ENCODE measurements around the gene CLCN5.

The CLCN5 gene

DNA sequence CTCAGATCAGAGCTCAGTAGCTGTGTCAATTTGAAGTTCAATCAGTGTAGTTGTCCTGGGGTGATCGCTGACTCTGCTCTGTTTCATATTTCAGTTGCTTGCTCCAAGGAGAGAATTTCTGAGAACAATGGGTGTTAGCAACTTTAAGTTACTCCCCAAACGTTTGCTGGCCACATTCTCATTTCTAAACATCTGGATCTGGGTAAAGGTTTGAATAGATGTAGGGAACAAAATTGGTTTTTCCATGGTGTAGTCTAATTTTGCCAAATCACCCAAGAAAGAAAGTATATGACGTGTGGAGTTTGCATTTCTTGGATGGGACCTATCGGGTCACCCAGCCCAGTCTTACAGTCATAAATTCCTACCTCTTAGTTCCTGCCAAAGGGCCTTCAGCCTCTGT lies 174.7 kb downstream of the CLCN5 start:
- H3K4me3 ChIP-seq (ENCODE audit: low read depth, low read length) = no peak overlapping the region
- TF ChIP-seq, protein P1, sequence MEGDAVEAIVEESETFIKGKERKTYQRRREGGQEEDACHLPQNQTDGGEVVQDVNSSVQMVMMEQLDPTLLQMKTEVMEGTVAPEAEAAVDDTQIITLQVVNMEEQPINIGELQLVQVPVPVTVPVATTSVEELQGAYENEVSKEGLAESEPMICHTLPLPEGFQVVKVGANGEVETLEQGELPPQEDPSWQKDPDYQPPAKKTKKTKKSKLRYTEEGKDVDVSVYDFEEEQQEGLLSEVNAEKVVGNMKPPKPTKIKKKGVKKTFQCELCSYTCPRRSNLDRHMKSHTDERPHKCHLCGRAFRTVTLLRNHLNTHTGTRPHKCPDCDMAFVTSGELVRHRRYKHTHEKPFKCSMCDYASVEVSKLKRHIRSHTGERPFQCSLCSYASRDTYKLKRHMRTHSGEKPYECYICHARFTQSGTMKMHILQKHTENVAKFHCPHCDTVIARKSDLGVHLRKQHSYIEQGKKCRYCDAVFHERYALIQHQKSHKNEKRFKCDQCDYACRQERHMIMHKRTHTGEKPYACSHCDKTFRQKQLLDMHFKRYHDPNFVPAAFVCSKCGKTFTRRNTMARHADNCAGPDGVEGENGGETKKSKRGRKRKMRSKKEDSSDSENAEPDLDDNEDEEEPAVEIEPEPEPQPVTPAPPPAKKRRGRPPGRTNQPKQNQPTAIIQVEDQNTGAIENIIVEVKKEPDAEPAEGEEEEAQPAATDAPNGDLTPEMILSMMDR (IDR thresholded peaks at IDR 0.05; ENCODE audit: borderline replicate concordance, insufficient read depth, low read depth, low read length) = no peak

DNA sequence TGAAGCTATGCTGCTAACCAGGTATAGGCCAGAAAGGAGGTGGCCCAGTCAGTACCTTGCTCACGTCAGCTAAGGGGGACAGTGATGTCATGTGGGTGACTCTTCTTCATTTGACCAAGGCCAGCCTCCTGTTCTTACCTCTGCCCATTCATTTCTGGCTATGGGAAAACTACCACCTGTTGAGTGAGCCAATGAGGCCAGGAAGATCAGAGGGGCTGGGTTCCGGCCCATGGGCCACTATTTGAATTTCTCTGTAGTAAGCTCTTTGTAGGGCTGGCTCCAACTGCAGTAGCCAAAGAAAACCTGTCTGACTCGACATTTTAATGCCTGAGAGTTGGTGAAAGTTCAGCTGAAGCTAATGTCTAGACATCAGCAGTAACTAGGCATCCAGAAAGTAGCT lies 175.8 kb downstream of the CLCN5 start:
- H3K4me3 ChIP-seq (ENCODE audit: low read depth, low read length) = no peak overlapping the region
- TF ChIP-seq, protein P1 (IDR thresholded peaks at IDR 0.05; ENCODE audit: borderline replicate concordance, insufficient read depth, low read depth, low read length) = no peak

DNA sequence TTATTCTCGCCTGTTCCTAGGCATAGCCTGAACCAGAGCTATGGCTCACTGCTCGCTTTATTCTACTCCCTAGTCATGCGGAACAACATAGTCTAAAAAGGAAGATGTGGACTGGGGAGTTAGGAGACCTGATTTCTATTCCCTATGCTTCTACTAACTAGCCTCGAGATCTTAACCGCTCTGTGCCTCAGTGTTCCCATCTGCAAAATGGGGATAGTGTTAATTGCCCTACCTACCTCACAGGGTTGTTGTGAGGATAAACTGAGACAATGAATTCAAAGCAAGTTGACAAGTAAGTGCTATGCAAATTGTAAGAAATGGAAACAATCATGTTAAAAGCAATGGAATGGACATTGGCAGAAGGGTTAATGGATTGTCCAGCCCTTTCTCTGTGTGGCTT lies 176.4 kb downstream of the CLCN5 start:
- H3K4me3 ChIP-seq (ENCODE audit: low read depth, low read length) = no peak overlapping the region

DNA sequence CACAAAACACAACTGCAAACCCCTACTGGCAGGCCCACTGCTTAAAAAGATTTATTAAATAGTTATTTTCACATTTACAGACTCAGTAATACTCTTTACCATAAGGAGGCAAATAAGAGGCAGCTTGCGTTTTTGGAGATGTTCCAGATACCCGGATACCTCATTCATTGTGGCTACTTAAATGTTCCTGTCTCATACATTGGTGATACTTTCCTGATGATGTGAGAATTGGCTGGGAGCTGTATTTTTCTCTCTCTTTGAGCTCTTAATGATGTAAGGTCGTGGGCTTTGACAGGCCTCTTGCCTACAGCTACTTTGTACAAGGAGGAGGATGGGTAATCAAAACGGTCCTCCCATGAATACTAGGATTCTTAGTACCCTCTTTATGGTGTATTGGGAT lies 176.9 kb downstream of the CLCN5 start:
- H3K4me3 ChIP-seq (ENCODE audit: low read depth, low read length) = no peak overlapping the region
- TF ChIP-seq, protein P1 (IDR thresholded peaks at IDR 0.05; ENCODE audit: borderline replicate concordance, insufficient read depth, low read depth, low read length) = no peak

More for the DNA sequence above, 176.4 kb downstream of the CLCN5 start:
- TF ChIP-seq, protein P1 (IDR thresholded peaks at IDR 0.05; ENCODE audit: borderline replicate concordance, insufficient read depth, low read depth, low read length) = no peak

DNA sequence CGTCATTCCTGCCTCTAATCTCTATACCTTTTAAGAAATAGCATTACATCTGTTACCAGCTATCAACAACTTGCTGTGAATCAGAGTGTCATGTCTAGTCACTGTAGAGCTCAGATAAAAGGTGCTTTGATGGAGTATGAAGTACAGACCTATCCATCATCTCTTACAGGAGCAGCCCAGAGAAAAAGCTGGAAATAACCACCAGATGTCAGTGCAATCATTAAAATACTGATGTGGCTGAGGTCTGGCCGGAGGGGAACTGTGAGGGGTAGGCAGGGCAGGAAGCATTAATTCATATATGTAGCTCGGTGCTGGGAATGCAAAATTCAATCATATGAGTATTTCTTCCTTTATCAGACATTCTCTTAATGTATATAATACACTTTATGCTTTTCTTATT lies 177.8 kb downstream of the CLCN5 start:
- TF ChIP-seq, protein P1 (IDR thresholded peaks at IDR 0.05; ENCODE audit: borderline replicate concordance, insufficient read depth, low read depth, low read length) = no peak

DNA sequence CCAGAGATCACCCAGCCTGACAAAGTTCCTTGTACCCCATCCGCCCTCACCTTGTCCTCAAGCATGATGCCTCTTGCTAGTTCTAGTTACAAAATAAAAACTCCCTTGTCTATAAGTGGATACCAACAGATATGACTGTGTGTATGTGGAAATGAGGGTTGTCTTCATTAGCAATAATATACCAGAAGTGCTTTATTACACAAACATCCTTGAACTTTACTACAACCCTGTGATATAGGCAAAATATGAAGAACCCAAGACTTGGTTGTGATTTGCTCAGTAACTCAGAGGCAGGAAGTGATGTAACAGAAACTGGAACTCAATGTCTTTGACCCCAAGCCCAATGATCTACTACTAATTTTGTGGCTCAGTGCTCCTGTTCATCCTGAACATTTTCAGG lies 180.8 kb downstream of the CLCN5 start:
- no peak overlapping the region for H3K4me3 ChIP-seq (ENCODE audit: low read depth, low read length)
- TF ChIP-seq, protein P1 (IDR thresholded peaks at IDR 0.05; ENCODE audit: borderline replicate concordance, insufficient read depth, low read depth, low read length) = no peak

More for the DNA sequence above, 177.8 kb downstream of the CLCN5 start:
- H3K4me3 ChIP-seq (ENCODE audit: low read depth, low read length) = no peak overlapping the region

DNA sequence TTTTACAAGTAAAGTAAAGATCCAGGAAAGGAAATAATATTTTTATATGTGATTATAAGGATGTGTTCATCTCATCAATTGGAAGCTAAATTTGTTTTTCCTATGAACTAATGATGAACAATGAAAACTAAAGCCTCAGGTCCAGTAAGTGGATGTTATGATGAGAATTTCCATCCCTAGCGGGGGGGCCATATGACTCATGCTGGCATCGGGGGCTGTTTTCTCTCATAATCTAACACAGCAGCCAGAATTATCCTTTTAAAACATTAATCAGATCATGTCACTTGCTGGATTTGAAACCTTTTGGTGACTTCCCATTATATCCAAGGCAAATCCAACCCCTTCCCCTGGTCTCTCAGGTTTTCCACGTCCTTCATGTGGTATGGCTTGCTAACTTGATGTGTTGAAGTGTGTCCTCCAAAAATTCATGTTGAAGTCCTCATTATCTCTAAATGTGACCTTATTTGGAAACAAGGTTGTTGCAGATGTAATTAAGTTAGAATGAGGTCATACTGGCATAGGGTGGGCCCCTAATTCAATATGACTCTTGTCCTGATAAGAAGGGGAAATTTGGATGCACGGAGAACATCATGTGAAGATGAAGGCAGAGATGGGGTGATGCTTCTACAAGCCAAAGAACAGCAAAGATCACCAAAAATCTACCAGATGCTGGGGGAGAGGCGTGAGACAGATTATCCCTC lies 181.6 kb downstream of the CLCN5 start:
- TF ChIP-seq, protein P1 (IDR thresholded peaks at IDR 0.05; ENCODE audit: borderline replicate concordance, insufficient read depth, low read depth, low read length) = no peak
- no peak overlapping the region for H3K4me3 ChIP-seq (ENCODE audit: low read depth, low read length)

Data from GM12875 (cell line).